HCT116 (cell line): ENCODE results near the gene C1QBP. TPM values are rescaled to one million over a fixed set of nuclear protein-coding genes. Genes with fewer than 3 reads are reported as not detected.

Source experiments
- ATAC-seq: fragments of 200-7000 bp; cut with Tn5 transposase; 2 replicates; pipeline ENCODE4 v1.9.1; 2020; ENCODE audit warnings: mild to moderate bottlenecking, moderate library complexity
- BruUV-seq: library from RNA; stranded (reverse); fragments of 400-500 nt; replicated peaks from 2 replicates; lab custom pipeline; 2021; lab: Mats Ljungman, UMichigan
- CTCF ChIA-PET: fragments of 300-600 bp; sonication (Branson Sonifier 250); formaldehyde crosslinking; loops from one replicate; lab custom pipeline; 2021; ENCODE audit warnings: antibody characterized with exemption; lab: Charles Lee
- POLR2A ChIA-PET: fragments of 300-600, 350-600 bp; sonication (Branson Sonifier 250); formaldehyde crosslinking; loops from one replicate; lab custom pipeline; 2021; ENCODE audit warnings: antibody characterized with exemption; lab: Charles Lee
- RAD21 ChIA-PET, 2 experiments: fragments of 300-600 bp; sonication (Branson Sonifier 250); formaldehyde crosslinking; loops; one replicate each; lab custom pipeline; 2023; ENCODE audit warnings: low total read pairs in 2 of 2; ENCODE audit not compliant: uncharacterized antibody in 2 of 2, unreplicated experiment in 2 of 2, low non-redundant PET in 1 of 2; lab: Charles Lee
- DNase-seq: peaks from one replicate; pipeline ENCODE4 v3.0.0-alpha.2; 2010; ENCODE audit warnings: low read depth, low spot score
- H2AFZ ChIP-seq: fragments of 200-600 bp; shearing (Covaris generic), sonication (generic); 2 replicates; pipeline ENCODE4 v1.6.1; 2017; ENCODE audit warnings: low read depth, mixed run types, mixed read lengths, antibody characterized with exemption, low read length; ENCODE audit not compliant: poor library complexity, severe bottlenecking
- H3K27ac ChIP-seq: 2 replicates; pipeline ENCODE4 v1.5.1; 2012; ENCODE audit warnings: low read depth, low read length
- H3K27me3 ChIP-seq: fragments of 200-600 bp; sonication (generic); 2 replicates; pipeline ENCODE4 v1.6.1; 2016; ENCODE audit warnings: mixed run types, low read length, mixed read lengths; ENCODE audit not compliant: insufficient read depth
- H3K36me3 ChIP-seq, 2 experiments: fragments of 200-500 bp in 1 of 2; fragments of 200-600 bp in 1 of 2; sonication (Bioruptor generic) in 1 of 2; sonication (generic) in 1 of 2; 2 replicates each; pipeline versions ENCODE4 v1.5.1 to v1.6.1; 2014 to 2016; ENCODE audit warnings: low read length in 2 of 2, inconsistent platforms in 1 of 2, mixed read lengths in 1 of 2, mixed run types in 1 of 2; ENCODE audit not compliant: insufficient read depth in 2 of 2, control insufficient read depth in 1 of 2
- H3K4me1 ChIP-seq, 2 experiments: fragments of 200-600 bp in 1 of 2; sonication (generic) in 1 of 2; 2 replicates each; pipeline versions ENCODE4 v1.5.1 to v1.6.1; 2012 to 2017; ENCODE audit warnings: low read length in 2 of 2, inconsistent platforms in 1 of 2, mild to moderate bottlenecking in 1 of 2, mixed read lengths in 1 of 2, mixed run types in 1 of 2, moderate library complexity in 1 of 2; ENCODE audit not compliant: insufficient read depth in 2 of 2, control insufficient read depth in 1 of 2
- H3K4me2 ChIP-seq: fragments of 200-600 bp; sonication (generic); 2 replicates; pipeline ENCODE4 v1.6.1; 2017; ENCODE audit warnings: mixed run types, low read length, mixed read lengths
- H3K4me3 ChIP-seq, 2 experiments: fragments of 200-600 bp in 1 of 2; sonication (generic) in 1 of 2; replicated peaks in 1 of 2; 2 replicates each; pipeline ENCODE4 v1.5.1; 2011 to 2016; ENCODE audit warnings: low read length in 2 of 2, control low read depth in 1 of 2, low read depth in 1 of 2, mild to moderate bottlenecking in 1 of 2, mixed read lengths in 1 of 2, mixed run types in 1 of 2
- H3K79me2 ChIP-seq: fragments of 200-600 bp; sonication (generic); 2 replicates; pipeline ENCODE4 v1.6.1; 2017; ENCODE audit warnings: mild to moderate bottlenecking, mixed run types, low read length, moderate library complexity, mixed read lengths; ENCODE audit not compliant: insufficient read depth
- H3K9ac ChIP-seq: fragments of 200-600 bp; sonication (generic); 2 replicates; pipeline ENCODE4 v1.6.1; 2016; ENCODE audit warnings: low read length, mixed read lengths
- H3K9me2 ChIP-seq: fragments of 200-600 bp; sonication (generic), shearing (Covaris generic); 2 replicates; pipeline ENCODE4 v1.6.1; 2017; ENCODE audit warnings: mixed run types, mild to moderate bottlenecking, moderate library complexity; ENCODE audit not compliant: insufficient read depth
- H3K9me3 ChIP-seq, 2 experiments: fragments of 200-500 bp in 1 of 2; fragments of 200-600 bp in 1 of 2; sonication (Bioruptor generic) in 1 of 2; sonication (generic) in 1 of 2; 2 replicates each; pipeline ENCODE4 v1.6.1; 2014 to 2017; ENCODE audit warnings: low read length in 2 of 2, mixed read lengths in 2 of 2, inconsistent platforms in 1 of 2, low read depth in 1 of 2, mild to moderate bottlenecking in 1 of 2, mixed run types in 1 of 2, moderate library complexity in 1 of 2; ENCODE audit not compliant: control insufficient read depth in 1 of 2, insufficient read depth in 1 of 2
- H4K20me1 ChIP-seq: fragments of 200-600 bp; sonication (generic), shearing (Covaris generic); 2 replicates; pipeline ENCODE4 v1.6.1; 2017; ENCODE audit warnings: mixed run types, mild to moderate bottlenecking, moderate library complexity; ENCODE audit not compliant: insufficient read depth
- CBX3 ChIP-seq: IDR thresholded peaks from 2 replicates; pipeline ENCODE4 v1.6.1; 2012; ENCODE audit warnings: low read depth
- EGR1 ChIP-seq: IDR thresholded peaks from 2 replicates; pipeline ENCODE4 v1.6.1; 2012; ENCODE audit warnings: low read depth
- ELF1 ChIP-seq: IDR thresholded peaks from 2 replicates; pipeline ENCODE4 v1.6.1; 2012; ENCODE audit warnings: low read depth, borderline replicate concordance
- JUND ChIP-seq: IDR thresholded peaks from 2 replicates; pipeline ENCODE4 v1.6.1; 2012
- POLR2AphosphoS5 ChIP-seq: IDR thresholded peaks from 2 replicates; pipeline ENCODE4 v1.6.1; 2011; ENCODE audit warnings: mild to moderate bottlenecking, low read depth, low read length, moderate library complexity
- REST ChIP-seq: IDR thresholded peaks from 2 replicates; pipeline ENCODE4 v1.6.1; 2012; ENCODE audit warnings: low read depth
- SIN3A ChIP-seq: IDR thresholded peaks from 2 replicates; pipeline ENCODE4 v1.6.1; 2012; ENCODE audit warnings: low read depth
- TCF7L2 ChIP-seq: IDR thresholded peaks from 2 replicates; pipeline ENCODE4 v1.7.0; 2011; ENCODE audit warnings: borderline replicate concordance, inconsistent platforms; ENCODE audit not compliant: insufficient read depth, insufficient read length; ENCODE audit errors: extremely low read depth
- ZBTB33 ChIP-seq: IDR thresholded peaks from 2 replicates; pipeline ENCODE4 v1.6.1; 2011; ENCODE audit warnings: mild to moderate bottlenecking, low read length, moderate library complexity; ENCODE audit not compliant: insufficient replicate concordance; ENCODE audit errors: extremely low read depth
- intact Hi-C: fragments of 100-400 bp; cut with micrococcal nuclease; formaldehyde crosslinking; loops from 2 replicates; pipeline ENCODE4 v1.10.0; 2022
- total RNA-seq: library from RNA; stranded (reverse); gene quantifications from one replicate; pipeline ENCODE4 v1.2.1, GENCODE V29; 2021; ENCODE audit not compliant: unreplicated experiment

The C1QBP gene
- total RNA-seq, 1 experiment from 2014 or later = 524 TPM

DNA sequence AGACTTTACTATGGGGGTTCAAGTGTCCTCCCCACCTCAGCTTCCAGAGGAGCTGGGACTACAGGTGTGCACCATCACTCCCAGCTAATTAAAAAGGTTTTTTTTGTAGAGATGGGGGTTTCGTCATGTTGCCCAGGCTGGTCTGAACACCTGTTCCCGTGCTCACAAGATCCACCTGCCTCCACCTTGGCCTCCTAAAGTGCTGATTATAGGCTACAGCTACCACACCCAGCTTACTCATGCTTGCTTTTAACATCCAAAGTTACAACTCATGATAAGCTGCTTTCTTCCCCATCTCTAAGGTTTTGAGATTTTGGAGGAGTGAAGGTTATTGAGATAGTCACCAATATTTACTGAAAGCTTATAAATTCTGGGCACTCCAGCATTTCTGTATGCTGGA is 22.1 kb downstream of the C1QBP start:
- Histone ChIP-seq H3K36me3 (peaks cover 29 to 40% of the 10 kb centered on the region in 2 experiments), H4K20me1 (0 out of 2 replicates have a peak, but pooled peaks cover 4% of the 10 kb centered on the region), H3K9ac (no peak overlapping the region), H3K4me3 (no peak overlapping the region)
- ATAC-seq = no peak
- no peak for TF ChIP-seq REST
- TF ChIP-seq SIN3A = no peak
- no peak for TF ChIP-seq TCF7L2
- no peak for TF ChIP-seq JUND
- TF ChIP-seq, all 23 proteins: peak for 0
- no peaks in the 10 kb centered on the region for H3K9me3 ChIP-seq
- no peak overlapping the region for H3K27ac ChIP-seq
- H3K4me2 ChIP-seq = no peak overlapping the region
- no peaks in the 10 kb centered on the region for H3K9me2 ChIP-seq
- peaks cover 91% of the 10 kb centered on the region for H3K79me2 ChIP-seq
- BruUV-seq = no TSS peak
- H3K4me1 ChIP-seq = peaks cover 16 to 36% of the 10 kb centered on the region in 2 experiments
- ChIA-PET CTCF (interaction anchor here (1.8 kb wide), 1 partner anchor 22 kb away, joined by 8 read pairs; the partner anchor contains the start of gene C1QBP), RAD21 (no interaction called here), POLR2A (no interaction called here)
- no peak overlapping the region for H2AFZ ChIP-seq
- intact Hi-C loops = no loop called here
- no peaks in the 10 kb centered on the region for H3K27me3 ChIP-seq
- no peak for DNase-seq

- H2AFZ ChIP-seq = no peak overlapping the region
- peak overlapping the region; percentile 38; the same call in 1 of the 2 replicates for H3K27ac ChIP-seq
- H4K20me1 ChIP-seq = peaks cover 4% of the 10 kb centered on the region; the same call in 1 of the 2 replicates
- no peaks in the 10 kb centered on the region for H3K9me3 ChIP-seq
- BruUV-seq = no TSS peak
- intact Hi-C loops = no loop called here
- H3K4me3 ChIP-seq = no peak overlapping the region; a peak in 1 of 4 replicates
- DNase-seq (peak; percentile 73), ATAC-seq (peak; percentile 77)
- H3K9me2 ChIP-seq = no peaks in the 10 kb centered on the region
- ChIA-PET POLR2A (interaction anchor here (0.6 to 1.5 kb wide), 6 partner anchors 8 to 158 kb away, joined by 3 to 11 read pairs (median 4); partner anchors contain the start of gene C1QBP), CTCF (interaction anchor here (1.4 to 1.7 kb wide), 2 partner anchors 16 to 26 kb away, joined by 3 to 14 read pairs; partner anchors contain the start of gene C1QBP), RAD21 (no interaction called here)
- peak overlapping the region; percentile 34 for H3K9ac ChIP-seq
- peaks cover 48 to 63% of the 10 kb centered on the region in 2 experiments for H3K36me3 ChIP-seq
- H3K27me3 ChIP-seq = no peaks in the 10 kb centered on the region
- peak overlapping the region; percentile 56 for H3K4me2 ChIP-seq
- H3K4me1 ChIP-seq = peaks cover 10 to 24% of the 10 kb centered on the region in 2 experiments
- H3K79me2 ChIP-seq = peaks cover 92% of the 10 kb centered on the region
- TF ChIP-seq POLR2AphosphoS5 (peak; percentile 46; the same call in 1 of the 2 replicates), ZBTB33 (no peak), ELF1 (no peak), CBX3 (peak; percentile 67; the same call in 1 of the 2 replicates), REST (no peak), EGR1 (no peak)
These were observed 25.3 kb downstream of the C1QBP start for GRCh38 chr17:5413682-5414081.
